SK-N-SH treated with all-trans-retinoic acid at 6 μM for 48 hours (cell line): ENCODE measurements around the gene AADAT.
"Not testable (repeated sequence)": the region's sequence is repeated elsewhere in the genome, so short reads cannot be mapped to it uniquely, and the experiment has no call there.

ENCODE experiments used
- ATAC-seq: fragments of 200-7000 bp; cut with Tn5 transposase; 3 replicates; pipeline ENCODE4 v1.9.1; 2020; ENCODE audit warnings: mild to moderate bottlenecking, moderate library complexity
- ARNTL ChIP-seq: fragments of 450-650 bp; formaldehyde crosslinking; IDR thresholded peaks from 2 replicates; pipeline ENCODE4 v1.5.0; 2020; ENCODE audit warnings: low read depth, mild to moderate bottlenecking, moderate library complexity, borderline replicate concordance
- BACH2 ChIP-seq: fragments of 250-450 bp; sonication (Bioruptor Pico); IDR thresholded peaks from 2 replicates; pipeline ENCODE4 v1.9.0; 2021; ENCODE audit warnings: mild to moderate bottlenecking, borderline replicate concordance
- CREB5 ChIP-seq: fragments of 250-450 bp; sonication (Bioruptor Pico); IDR thresholded peaks from 2 replicates; pipeline ENCODE4 v1.5.1; 2020; ENCODE audit warnings: low read depth, mild to moderate bottlenecking, moderate library complexity
- CSDC2 ChIP-seq: fragments of 250-450 bp; sonication (Bioruptor Pico); IDR thresholded peaks from 2 replicates; pipeline ENCODE4 v1.5.0; 2020; ENCODE audit warnings: mild to moderate bottlenecking, moderate library complexity
- CSRNP3 ChIP-seq: fragments of 250-450 bp; sonication (Bioruptor Pico); IDR thresholded peaks from 2 replicates; pipeline ENCODE4 v1.5.1; 2021; ENCODE audit warnings: mild to moderate bottlenecking, moderate library complexity
- ESRRG ChIP-seq: fragments of 250-450 bp; sonication (Bioruptor Pico); IDR thresholded peaks from 2 replicates; pipeline ENCODE4 v1.6.1; 2021; ENCODE audit warnings: mild to moderate bottlenecking
- GLIS3 ChIP-seq: fragments of 250-450 bp; sonication (Bioruptor Pico); IDR thresholded peaks from 2 replicates; pipeline ENCODE4 v1.5.0; 2020; ENCODE audit warnings: mild to moderate bottlenecking, moderate library complexity
- ISL1 ChIP-seq: fragments of 250-450 bp; sonication (Bioruptor Pico); IDR thresholded peaks from 2 replicates; pipeline ENCODE4 v2.1.2; 2022; ENCODE audit warnings: mild to moderate bottlenecking, moderate library complexity
- OSR1 ChIP-seq: fragments of 250-450 bp; sonication (Bioruptor Pico); IDR thresholded peaks from 2 replicates; pipeline ENCODE4 v1.8.0; 2022; ENCODE audit warnings: moderate library complexity, mild to moderate bottlenecking, inconsistent platforms
- PATZ1 ChIP-seq: fragments of 250-450 bp; sonication (Bioruptor Pico); IDR thresholded peaks from 2 replicates; pipeline ENCODE4 v1.8.0; 2020; ENCODE audit warnings: mild to moderate bottlenecking, moderate library complexity, borderline replicate concordance
- POU6F1 ChIP-seq: fragments of 250-450 bp; sonication (Bioruptor Pico); IDR thresholded peaks from 2 replicates; pipeline ENCODE4 v1.8.0; 2021; ENCODE audit warnings: low read depth, mild to moderate bottlenecking, moderate library complexity, borderline replicate concordance
- PPARA ChIP-seq: fragments of 250-450 bp; sonication (Bioruptor Pico); IDR thresholded peaks from 2 replicates; pipeline ENCODE4 v1.5.0; 2020; ENCODE audit warnings: mild to moderate bottlenecking, borderline replicate concordance
- RARB ChIP-seq: fragments of 250-450 bp; sonication (Bioruptor Pico); IDR thresholded peaks from 2 replicates; pipeline ENCODE4 v1.8.0; 2021; ENCODE audit warnings: mild to moderate bottlenecking, moderate library complexity
- SNAI2 ChIP-seq: fragments of 250-450 bp; sonication (Bioruptor Pico); IDR thresholded peaks from 2 replicates; pipeline ENCODE4 v1.5.0; 2020; ENCODE audit warnings: mild to moderate bottlenecking, moderate library complexity
- TCF4 ChIP-seq: fragments of 250-450 bp; sonication (Bioruptor Pico); IDR thresholded peaks from 2 replicates; pipeline ENCODE4 v1.8.0; 2021; ENCODE audit warnings: mild to moderate bottlenecking, moderate library complexity, borderline replicate concordance
- TOX ChIP-seq: fragments of 250-450 bp; sonication (Bioruptor Pico); IDR thresholded peaks from 2 replicates; pipeline ENCODE4 v1.8.0; 2021; ENCODE audit warnings: mild to moderate bottlenecking, moderate library complexity, borderline replicate concordance
- TSHZ2 ChIP-seq: fragments of 250-450 bp; sonication (Bioruptor Pico); IDR thresholded peaks from 2 replicates; pipeline ENCODE4 v1.5.0; 2020; ENCODE audit warnings: mild to moderate bottlenecking, moderate library complexity
- ZC3H10 ChIP-seq: fragments of 250-450 bp; sonication (Bioruptor Pico); IDR thresholded peaks from 2 replicates; pipeline ENCODE4 v1.5.1; 2021; ENCODE audit warnings: mild to moderate bottlenecking, moderate library complexity
- ZFP3 ChIP-seq: fragments of 250-450 bp; sonication (Bioruptor Pico); IDR thresholded peaks from 2 replicates; pipeline ENCODE4 v1.5.0; 2020; ENCODE audit warnings: mild to moderate bottlenecking, moderate library complexity
- ZFP30 ChIP-seq: fragments of 450-650 bp; formaldehyde crosslinking; IDR thresholded peaks from 2 replicates; pipeline ENCODE4 v1.5.0; 2022; ENCODE audit warnings: mild to moderate bottlenecking, moderate library complexity
- ZNF565 ChIP-seq: fragments of 450-650 bp; formaldehyde crosslinking; conservative IDR thresholded peaks from 2 replicates; pipeline ENCODE4 v1.5.0; 2020; ENCODE audit warnings: low read depth, mild to moderate bottlenecking, moderate library complexity
- ZNF70 ChIP-seq: fragments of 450-650 bp; formaldehyde crosslinking; IDR thresholded peaks from 2 replicates; pipeline ENCODE4 v1.5.0; 2020; ENCODE audit warnings: mild to moderate bottlenecking, moderate library complexity
- ZNF8 ChIP-seq: fragments of 450-650 bp; formaldehyde crosslinking; IDR thresholded peaks from 2 replicates; pipeline ENCODE4 v1.5.0; 2020; ENCODE audit warnings: mild to moderate bottlenecking, moderate library complexity

AADAT gene

GRCh38 chr4:170102426-170102825 is 12.7 kb upstream of the AADAT start:
- no peak for ATAC-seq
- TF ChIP-seq CSDC2 (no peak), RARB (CRISPR knock-in tag) (no peak), SNAI2 (CRISPR knock-in tag) (no peak), ESRRG (CRISPR knock-in tag) (no peak), GLIS3 (CRISPR knock-in tag) (no peak), ZNF70 (no peak), BACH2 (CRISPR knock-in tag) (no peak), CREB5 (CRISPR knock-in tag) (no peak), CSRNP3 (CRISPR knock-in tag) (no peak), OSR1 (no peak), ZNF8 (no peak), ZNF565 (CRISPR knock-in tag) (no peak), ZFP3 (CRISPR knock-in tag) (no peak), TOX (CRISPR knock-in tag) (no peak), ZC3H10 (CRISPR knock-in tag) (no peak), ISL1 (CRISPR knock-in tag) (no peak), ZFP30 (no peak), ARNTL (CRISPR knock-in tag) (no peak), TSHZ2 (CRISPR knock-in tag) (no peak), PATZ1 (CRISPR knock-in tag) (no peak)

GRCh38 chr4:170098171-170098570 is 8.4 kb upstream of the AADAT start:
- not testable (repeated sequence) for ATAC-seq

- ATAC-seq: no peak
- no peak for TF ChIP-seq ESRRG (CRISPR knock-in tag)
- TF ChIP-seq ZC3H10 (CRISPR knock-in tag): no peak
- TF ChIP-seq PATZ1 (CRISPR knock-in tag): no peak
- TF ChIP-seq TCF4 (CRISPR knock-in tag): no peak
- TF ChIP-seq ZNF70: no peak
- TF ChIP-seq CREB5 (CRISPR knock-in tag): no peak
- no peak for TF ChIP-seq ZNF565 (CRISPR knock-in tag)
- no peak for TF ChIP-seq CSDC2
- TF ChIP-seq GLIS3 (CRISPR knock-in tag): no peak
- no peak for TF ChIP-seq POU6F1
- TF ChIP-seq ZNF8: no peak
- TF ChIP-seq ARNTL (CRISPR knock-in tag): no peak
- no peak for TF ChIP-seq SNAI2 (CRISPR knock-in tag)
- no peak for TF ChIP-seq BACH2 (CRISPR knock-in tag)
- no peak for TF ChIP-seq RARB (CRISPR knock-in tag)
- TF ChIP-seq ZFP30: no peak
- TF ChIP-seq PPARA (CRISPR knock-in tag): no peak
Observed at GRCh38 chr4:170097681-170098080, 7.9 kb upstream of the AADAT start.
